Stomach (tissue), 9 donors: Measurements from ENCODE around the gene CABLES1. TPM values are rescaled to one million over a fixed set of nuclear protein-coding genes. Genes with fewer than 3 reads are reported as not detected.
A peak's percentile ranks its signal among the peaks of the same experiment; 100 is the strongest.

Source experiments
- DNase-seq, 2 donors: peaks; one replicate each; pipeline versions ENCODE4 v3.0.0 to v3.0.0-alpha.2; 2013 to 2019
- H3K27ac ChIP-seq, 5 donors: fragments of 200-600 bp in 4 of 5; sonication (generic) in 4 of 5; one replicate each; pipeline ENCODE4 v1.5.1; 2013 to 2019; ENCODE audit warnings: mild to moderate bottlenecking in 1 of 5, moderate library complexity in 1 of 5
- H3K27me3 ChIP-seq, 3 donors: fragments of 200-600 bp; sonication (generic); one replicate each; pipeline ENCODE4 v1.5.1; 2017 to 2019; ENCODE audit warnings: mixed run types in 1 of 3
- H3K36me3 ChIP-seq, 4 donors: fragments of 200-600 bp; sonication (generic); 1 replicate in 3 of 4; 2 replicates in 1 of 4; pipeline ENCODE4 v1.5.1; 2016 to 2019
- H3K4me1 ChIP-seq, 4 donors: fragments of 200-600 bp; sonication (generic); one replicate each; pipeline ENCODE4 v1.5.1; 2016 to 2019
- H3K4me3 ChIP-seq, 4 donors: fragments of 200-600 bp; sonication (generic) in 3 of 4; one replicate each; pipeline ENCODE4 v1.5.1; 2016 to 2019; ENCODE audit warnings: mild to moderate bottlenecking in 1 of 4
- H3K9me3 ChIP-seq, 4 donors: fragments of 200-600 bp; sonication (generic); one replicate each; pipeline ENCODE4 v1.5.1; 2016 to 2019
- EP300 ChIP-seq: sonication (generic); formaldehyde crosslinking; IDR thresholded peaks from one replicate; pipeline ENCODE4 v1.6.1; 2017; ENCODE audit warnings: antibody characterized with exemption
- POLR2A ChIP-seq, 4 donors: fragments of 450-650 bp; IDR thresholded peaks; one replicate each; pipeline ENCODE4 v1.6.1; 2016; ENCODE audit warnings: antibody characterized with exemption in 4 of 4, control low read depth in 2 of 4, mild to moderate bottlenecking in 1 of 4, moderate library complexity in 1 of 4
- POLR2AphosphoS5 ChIP-seq, 3 donors: sonication (generic); formaldehyde crosslinking; IDR thresholded peaks; one replicate each; pipeline ENCODE4 v1.6.1; 2016; ENCODE audit warnings: antibody characterized with exemption in 3 of 3
- WGBS, 5 donors: extraction: QIAGEN DNeasy Blood & Tissue Kit in 3 of 5; methylation state at CpG; one replicate each; pipeline versions ENCODE4 v1.1.5 to v1.1.7; 2013 to 2018; 5-methylcytosine and 5-hydroxymethylcytosine counted together
- intact Hi-C: fragments of 100-400 bp; cut with DNase I; formaldehyde crosslinking; loops from one replicate; pipeline ENCODE4 v1.15.1; 2023; ENCODE audit warnings: low total_unique reads
- polyA plus RNA-seq, 3 donors: library from polyadenylated mRNA; stranded (reverse); fragments of 200-250 nt; gene quantifications; one replicate each; pipeline ENCODE4 v1.2.3, GENCODE V29; 2013
- total RNA-seq, 5 donors: library from RNA; depleted of rRNA; stranded (reverse); fragments of >200 nt; gene quantifications; one replicate each; pipeline versions ENCODE4 v1.1.0 to v1.2.3, GENCODE V29; 2014 to 2016
- TF ChIP-seq, protein P1 (sequence below), 7 experiments: fragments of 450-650 bp in 4 of 7; fragments of 200-600 bp in 3 of 7; sonication (generic) in 3 of 7; IDR thresholded peaks; one replicate each; pipeline ENCODE4 v1.5.1; 2016 to 2019; ENCODE audit warnings: antibody characterized with exemption in 7 of 7, control low read depth in 2 of 7, mild to moderate bottlenecking in 1 of 7
- donor health status: healthy with polysubstance abuse.
- donor health status: Bipolar disorder and iron deficiency.
- donor health status: healthy.

Gene CABLES1
- total and polyA plus RNA-seq, 8 donors: 5.6 to 36.8 (median 18.2) TPM

- TF ChIP-seq POLR2A (IDR thresholded peaks at IDR 0.05) (no peak), EP300 (no peak), POLR2AphosphoS5 (IDR thresholded peaks at IDR 0.05) (peak in 1 of 3 donors; percentile 49)
- TF ChIP-seq, protein P1, sequence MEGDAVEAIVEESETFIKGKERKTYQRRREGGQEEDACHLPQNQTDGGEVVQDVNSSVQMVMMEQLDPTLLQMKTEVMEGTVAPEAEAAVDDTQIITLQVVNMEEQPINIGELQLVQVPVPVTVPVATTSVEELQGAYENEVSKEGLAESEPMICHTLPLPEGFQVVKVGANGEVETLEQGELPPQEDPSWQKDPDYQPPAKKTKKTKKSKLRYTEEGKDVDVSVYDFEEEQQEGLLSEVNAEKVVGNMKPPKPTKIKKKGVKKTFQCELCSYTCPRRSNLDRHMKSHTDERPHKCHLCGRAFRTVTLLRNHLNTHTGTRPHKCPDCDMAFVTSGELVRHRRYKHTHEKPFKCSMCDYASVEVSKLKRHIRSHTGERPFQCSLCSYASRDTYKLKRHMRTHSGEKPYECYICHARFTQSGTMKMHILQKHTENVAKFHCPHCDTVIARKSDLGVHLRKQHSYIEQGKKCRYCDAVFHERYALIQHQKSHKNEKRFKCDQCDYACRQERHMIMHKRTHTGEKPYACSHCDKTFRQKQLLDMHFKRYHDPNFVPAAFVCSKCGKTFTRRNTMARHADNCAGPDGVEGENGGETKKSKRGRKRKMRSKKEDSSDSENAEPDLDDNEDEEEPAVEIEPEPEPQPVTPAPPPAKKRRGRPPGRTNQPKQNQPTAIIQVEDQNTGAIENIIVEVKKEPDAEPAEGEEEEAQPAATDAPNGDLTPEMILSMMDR (IDR thresholded peaks at IDR 0.05): no peak
- Histone ChIP-seq H3K27me3 (no peaks in the 10 kb centered on the region), H3K36me3 (peaks cover 0 to 12% (median 9%) of the 10 kb centered on the region in 4 donors), H3K9me3 (no peaks in the 10 kb centered on the region), H3K4me3 (no peak overlapping the region), H3K27ac (peak overlapping the region in 3 of 5 donors; percentile 9 to 50 (median 33)), H3K4me1 (peaks cover 0 to 7% (median 3%) of the 10 kb centered on the region in 4 donors)
- intact Hi-C loops: no loop called here
- no peak for DNase-seq
- 58 to 78% (median 68%) methylated on average over 6 of the region's 6 CpGs for WGBS, 5 donors
Measured at GRCh38 chr18:23300231-23300805, 165.0 kb downstream of the CABLES1 start.

GRCh38 chr18:23301972-23302371 is 166.7 kb downstream of the CABLES1 start:
- 89 to 95% (median 93%) methylated on average over 5 of the region's 5 CpGs for WGBS, 5 donors
- H3K27ac ChIP-seq: no peak overlapping the region
- intact Hi-C loops: no loop called here
- no peaks in the 10 kb centered on the region for H3K9me3 ChIP-seq
- TF ChIP-seq, protein P1 (IDR thresholded peaks at IDR 0.05): no peak
- TF ChIP-seq POLR2AphosphoS5 (IDR thresholded peaks at IDR 0.05) (no peak), POLR2A (IDR thresholded peaks at IDR 0.05) (no peak), EP300 (no peak)
- no peaks in the 10 kb centered on the region for H3K27me3 ChIP-seq
- H3K4me3 ChIP-seq: no peak overlapping the region
- H3K36me3 ChIP-seq: peaks cover 0 to 10% (median 8%) of the 10 kb centered on the region in 4 donors
- H3K4me1 ChIP-seq: peaks cover 0 to 7% (median 3%) of the 10 kb centered on the region in 4 donors
- DNase-seq: no peak

- Histone ChIP-seq H3K27ac (no peak overlapping the region), H3K4me1 (peaks cover 0 to 9% (median 3%) of the 10 kb centered on the region in 4 donors), H3K4me3 (no peak overlapping the region), H3K36me3 (peaks cover 0 to 5% (median 4%) of the 10 kb centered on the region in 4 donors), H3K27me3 (no peaks in the 10 kb centered on the region), H3K9me3 (no peaks in the 10 kb centered on the region)
- TF ChIP-seq POLR2AphosphoS5 (IDR thresholded peaks at IDR 0.05) (no peak), EP300 (no peak), POLR2A (IDR thresholded peaks at IDR 0.05) (no peak)
- TF ChIP-seq, protein P1 (IDR thresholded peaks at IDR 0.05): no peak
- 82 to 90% (median 84%) methylated on average over 3 of the region's 3 CpGs for WGBS, 5 donors
- no peak for DNase-seq
- intact Hi-C loops: no loop called here
Measured at GRCh38 chr18:23302511-23302850, 167.2 kb downstream of the CABLES1 start.

DNA sequence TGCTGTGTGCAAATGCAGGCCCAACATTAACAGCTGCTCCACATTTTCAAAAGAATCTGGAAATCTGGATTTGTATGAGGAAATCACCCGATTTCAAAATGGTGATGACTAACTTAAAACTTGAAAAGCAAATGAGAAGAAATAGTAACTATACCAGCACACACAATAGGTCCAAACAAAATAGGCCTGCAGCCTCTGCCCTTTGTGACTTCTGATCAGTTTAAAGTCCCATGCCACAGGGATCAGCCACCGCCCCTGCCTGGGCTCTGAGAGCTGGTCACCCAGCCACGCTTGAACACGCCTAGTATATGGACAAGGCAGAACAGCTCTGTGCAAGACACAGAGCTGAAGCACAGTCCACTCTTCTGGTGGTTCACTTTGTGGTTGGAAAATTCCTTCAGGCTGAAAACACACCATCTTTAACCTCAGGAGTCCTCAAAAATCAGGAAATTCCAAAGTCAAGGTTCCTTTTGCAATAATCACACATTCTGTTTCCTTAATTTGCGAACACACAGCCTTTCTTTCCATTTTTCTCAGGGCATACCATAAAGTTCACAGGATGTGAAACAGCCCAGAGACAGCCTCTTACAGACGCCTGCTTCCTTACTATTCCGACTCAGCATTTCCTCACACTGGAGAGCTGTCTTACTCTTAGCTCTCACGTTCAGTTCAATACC is 167.7 kb downstream of the CABLES1 start:
- intact Hi-C loops: no loop called here
- H3K27me3 ChIP-seq: no peaks in the 10 kb centered on the region
- TF ChIP-seq, protein P1 (IDR thresholded peaks at IDR 0.05): no peak
- TF ChIP-seq POLR2AphosphoS5 (IDR thresholded peaks at IDR 0.05) (no peak), POLR2A (IDR thresholded peaks at IDR 0.05) (no peak), EP300 (no peak)
- H3K4me3 ChIP-seq: no peak overlapping the region
- H3K4me1 ChIP-seq: peaks cover 0 to 14% (median 3%) of the 10 kb centered on the region in 4 donors
- H3K36me3 ChIP-seq: no peaks in the 10 kb centered on the region
- no peak for DNase-seq
- 80 to 89% (median 82%) methylated on average over 8 of the region's 8 CpGs for WGBS, 5 donors
- peak overlapping the region in 2 of 5 donors; percentile 35 to 60 for H3K27ac ChIP-seq
- H3K9me3 ChIP-seq: no peaks in the 10 kb centered on the region
